DMS 273 (cell line): ENCODE results near the gene C17orf107.

ENCODE experiments used
- DNase-seq: peaks from one replicate; lab custom pipeline; 2025; ENCODE audit not compliant: unreplicated experiment; lab: John Stamatoyannopoulos, UW

Gene C17orf107

GRCh38 chr17:4948166-4948930 lies 49.0 kb downstream of the C17orf107 start, which contains the start of gene PFN1:
TSS of gene PFN1 (minus strand) at chr17:4948530. CDS start at chr17:4948394, 136 bp downstream.
- peak; percentile 87 for DNase-seq

DNA sequence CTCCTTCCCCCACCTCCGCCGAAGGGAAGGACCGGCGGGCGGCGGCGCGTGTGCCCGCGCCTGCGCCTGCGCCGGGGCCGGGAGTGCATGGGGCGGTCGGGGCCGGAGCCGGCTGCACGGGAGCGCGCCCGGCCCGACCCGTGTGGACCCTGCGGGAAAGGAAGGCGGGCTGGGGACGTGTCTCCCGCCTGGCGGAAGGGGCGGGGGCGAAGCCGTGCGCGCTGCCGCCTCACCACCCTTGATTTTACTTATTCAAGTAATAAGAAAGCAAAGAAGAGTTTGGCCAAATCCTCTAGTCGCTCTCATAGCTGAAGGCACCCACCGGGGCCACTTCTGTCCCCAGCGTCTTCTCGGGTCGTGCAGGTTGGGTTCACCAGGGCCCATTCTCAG lies 49.6 kb downstream of the C17orf107 start:
- DNase-seq, result peak; percentile 94

- peak; percentile 72 for DNase-seq
These were observed 50.2 kb downstream of the C17orf107 start for GRCh38 chr17:4949321-4950074.

DNA sequence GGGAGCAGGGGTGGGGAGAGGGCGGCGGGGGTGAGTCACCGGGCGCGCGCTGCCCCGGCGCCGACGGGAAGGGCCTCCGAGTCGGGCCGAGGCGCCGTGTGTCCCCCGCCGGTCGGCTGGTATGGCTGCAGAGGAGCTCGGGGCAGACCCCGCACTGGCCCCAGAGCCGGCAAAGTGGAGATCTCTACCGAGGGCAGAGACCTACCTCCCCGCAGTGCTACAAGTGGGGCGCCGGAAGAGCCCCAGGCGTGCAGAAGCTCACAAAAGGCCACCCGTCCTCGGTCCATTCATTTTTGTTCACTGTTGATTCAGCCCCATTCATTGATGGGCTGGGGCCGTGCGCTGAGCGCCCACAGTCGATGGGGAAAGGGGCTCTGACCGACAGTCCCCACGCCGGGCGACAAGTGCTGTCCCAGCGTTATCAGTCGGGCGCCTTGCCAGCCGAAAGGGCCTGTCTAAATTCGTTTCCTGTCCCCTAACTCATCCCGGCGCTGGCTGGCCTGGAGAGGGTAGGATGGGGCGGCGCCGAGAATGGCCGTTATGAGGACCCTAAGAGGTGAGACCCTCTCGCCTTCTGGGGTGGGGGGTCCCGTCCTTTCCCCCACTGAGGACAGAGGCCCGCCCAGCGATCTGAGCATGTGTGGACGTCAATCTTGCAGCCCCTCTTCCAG lies 50.9 kb downstream of the C17orf107 start:
- no peak for DNase-seq

DNA sequence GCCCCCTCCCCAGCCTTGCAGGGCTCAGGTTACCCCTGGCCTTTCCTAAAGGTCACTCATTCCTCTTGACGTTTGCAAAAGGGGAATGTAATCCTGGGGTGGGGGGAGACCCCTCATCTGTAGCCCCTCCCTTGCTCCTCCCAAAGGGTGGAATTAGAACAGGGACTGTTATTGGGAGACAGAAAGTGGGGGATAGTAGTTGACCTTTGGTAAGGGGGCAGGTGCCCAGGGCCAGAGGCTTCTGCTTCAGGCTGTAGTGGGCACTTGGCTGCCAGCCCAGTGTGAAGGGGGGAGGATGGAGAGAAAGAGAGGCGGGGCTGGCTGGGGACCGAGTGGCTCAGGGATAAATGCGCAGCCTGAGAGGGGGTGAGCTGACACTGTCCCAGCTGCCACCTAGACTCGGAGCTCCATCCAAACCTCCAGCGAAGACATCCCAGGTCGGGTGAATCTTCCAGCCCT lies 51.4 kb downstream of the C17orf107 start, which contains the start of gene ENO3:
Gene ENO3 (plus strand): TSS at position 374 of the 459 bp plus-strand sequence. CDS start 711 bp downstream, outside the sequence.
- no peak for DNase-seq

- no peak for DNase-seq
These were observed 52.1 kb downstream of the C17orf107 start for GRCh38 chr17:4951486-4951885.
